WTC11 (cell line): ENCODE measurements around the gene RGS21. TPM values are rescaled to one million over a fixed set of nuclear protein-coding genes. Genes with fewer than 3 reads are reported as not detected.

Experiments used
- ATAC-seq: fragments of 200-7000 bp; cut with Tn5 transposase; 2 replicates; pipeline ENCODE4 v1.10.0; 2021; ENCODE audit warnings: mild to moderate bottlenecking, moderate library complexity
- CTCF ChIA-PET: fragments of 300-600 bp; sonication (Branson Sonifier 250); formaldehyde crosslinking; loops from one replicate; lab custom pipeline; 2021; ENCODE audit warnings: antibody characterized with exemption; lab: Charles Lee
- POLR2A ChIA-PET: fragments of 350-600 bp; sonication (Branson Sonifier 250); formaldehyde crosslinking; loops from one replicate; lab custom pipeline; 2021; ENCODE audit warnings: antibody characterized with exemption; lab: Charles Lee
- DNase-seq: peaks from one replicate; pipeline ENCODE4 v3.0.0; 2021; ENCODE audit warnings: low spot score
- H3K27ac Mint-ChIP-seq: 2 replicates; pipeline ENCODE4 v1.8.0; 2021; ENCODE audit warnings: mixed read lengths
- H3K27me3 Mint-ChIP-seq: 2 replicates; pipeline ENCODE4 v1.8.0; 2021; ENCODE audit warnings: low read depth, mild to moderate bottlenecking, moderate library complexity, mixed read lengths
- H3K36me3 Mint-ChIP-seq: 2 replicates; pipeline ENCODE4 v1.8.0; 2021; ENCODE audit warnings: mixed read lengths
- H3K4me1 Mint-ChIP-seq: 2 replicates; pipeline ENCODE4 v1.8.0; 2022; ENCODE audit warnings: mixed read lengths
- H3K4me3 Mint-ChIP-seq: 2 replicates; pipeline ENCODE4 v1.8.0; 2021; ENCODE audit warnings: mild to moderate bottlenecking, moderate library complexity, mixed read lengths
- H3K9me3 Mint-ChIP-seq: 2 replicates; pipeline ENCODE4 v1.8.0; 2021; ENCODE audit warnings: mixed read lengths
- AR ChIP-seq: fragments of 250-450 bp; sonication (Bioruptor Pico); IDR thresholded peaks from 2 replicates; pipeline ENCODE4 v1.9.0; 2021; ENCODE audit warnings: mild to moderate bottlenecking
- ATF2 ChIP-seq: sonication (generic); formaldehyde crosslinking; IDR thresholded peaks from 2 replicates; pipeline ENCODE4 v1.8.1; 2022; ENCODE audit warnings: low read depth, missing genetic modification reagents, borderline replicate concordance
- E2F1 ChIP-seq: sonication (generic); formaldehyde crosslinking; IDR thresholded peaks from 2 replicates; pipeline ENCODE4 v1.8.0; 2022; ENCODE audit warnings: mild to moderate bottlenecking, missing genetic modification reagents
- JUN ChIP-seq: sonication (generic); formaldehyde crosslinking; IDR thresholded peaks from 2 replicates; pipeline ENCODE4 v1.8.0; 2023; ENCODE audit warnings: mild to moderate bottlenecking, missing genetic modification reagents
- NFYB ChIP-seq: sonication (generic); formaldehyde crosslinking; conservative IDR thresholded peaks from 2 replicates; pipeline ENCODE4 v1.8.0; 2022; ENCODE audit warnings: low read depth, missing genetic modification reagents
- PRDM15 ChIP-seq: sonication (generic); formaldehyde crosslinking; IDR thresholded peaks from 2 replicates; pipeline ENCODE4 v1.8.0; 2022; ENCODE audit warnings: missing genetic modification reagents
- RORB ChIP-seq: fragments of 250-450 bp; sonication (Bioruptor Pico); IDR thresholded peaks from 2 replicates; pipeline ENCODE4 v1.9.0; 2021; ENCODE audit warnings: mild to moderate bottlenecking
- TCF7 ChIP-seq: sonication (generic); formaldehyde crosslinking; IDR thresholded peaks from 2 replicates; pipeline ENCODE4 v1.8.0; 2022; ENCODE audit warnings: mild to moderate bottlenecking, low read depth, missing genetic modification reagents, moderate library complexity
- TEAD1 ChIP-seq: sonication (generic); formaldehyde crosslinking; IDR thresholded peaks from 2 replicates; pipeline ENCODE4 v1.8.0; 2022; ENCODE audit warnings: mild to moderate bottlenecking, missing genetic modification reagents
- USF2 ChIP-seq: sonication (generic); formaldehyde crosslinking; IDR thresholded peaks from 2 replicates; pipeline ENCODE4 v1.8.1; 2023; ENCODE audit warnings: mild to moderate bottlenecking, missing genetic modification reagents, moderate library complexity
- ZBTB43 ChIP-seq: sonication (generic); formaldehyde crosslinking; IDR thresholded peaks from 2 replicates; pipeline ENCODE4 v1.8.1; 2023; ENCODE audit warnings: mild to moderate bottlenecking, missing genetic modification reagents
- ZNF121 ChIP-seq: sonication (generic); formaldehyde crosslinking; IDR thresholded peaks from 2 replicates; pipeline ENCODE4 v1.8.0; 2023; ENCODE audit warnings: missing genetic modification reagents
- ZNF317 ChIP-seq: sonication (generic); formaldehyde crosslinking; IDR thresholded peaks from 2 replicates; pipeline ENCODE4 v1.8.1; 2023; ENCODE audit warnings: low read depth, mild to moderate bottlenecking, moderate library complexity, missing genetic modification reagents, borderline replicate concordance
- total RNA-seq: library from RNA; stranded (reverse); gene quantifications from 3 replicates; pipeline ENCODE4 v1.2.3, GENCODE V29; 2021
- TF ChIP-seq, protein P1 (sequence below): sonication (generic); formaldehyde crosslinking; IDR thresholded peaks from 2 replicates; pipeline ENCODE4 v1.8.0; 2023; ENCODE audit warnings: missing genetic modification reagents, mild to moderate bottlenecking, borderline replicate concordance

RGS21 gene
- total RNA-seq, 1 experiment from 2014 or later: not detected

GRCh38 chr1:192395211-192395610 lies 78.4 kb downstream of the RGS21 start:
- Mint-ChIP-seq H3K27me3 (no peaks in the 10 kb centered on the region), H3K4me3 (no peak overlapping the region), H3K9me3 (no peaks in the 10 kb centered on the region), H3K4me1 (peaks cover 3% of the 10 kb centered on the region), H3K36me3 (no peaks in the 10 kb centered on the region), H3K27ac (no peak overlapping the region; the same call in 1 of the 2 replicates)
- ATAC-seq (no peak), DNase-seq (no peak)
- TF ChIP-seq NFYB: no peak
- TF ChIP-seq ZBTB43 (CRISPR knock-in tag): no peak
- no peak for TF ChIP-seq TCF7
- TF ChIP-seq ZNF121 (CRISPR knock-in tag): no peak
- TF ChIP-seq E2F1 (CRISPR knock-in tag): no peak
- no peak for TF ChIP-seq TEAD1 (CRISPR knock-in tag)
- TF ChIP-seq, protein P1, sequence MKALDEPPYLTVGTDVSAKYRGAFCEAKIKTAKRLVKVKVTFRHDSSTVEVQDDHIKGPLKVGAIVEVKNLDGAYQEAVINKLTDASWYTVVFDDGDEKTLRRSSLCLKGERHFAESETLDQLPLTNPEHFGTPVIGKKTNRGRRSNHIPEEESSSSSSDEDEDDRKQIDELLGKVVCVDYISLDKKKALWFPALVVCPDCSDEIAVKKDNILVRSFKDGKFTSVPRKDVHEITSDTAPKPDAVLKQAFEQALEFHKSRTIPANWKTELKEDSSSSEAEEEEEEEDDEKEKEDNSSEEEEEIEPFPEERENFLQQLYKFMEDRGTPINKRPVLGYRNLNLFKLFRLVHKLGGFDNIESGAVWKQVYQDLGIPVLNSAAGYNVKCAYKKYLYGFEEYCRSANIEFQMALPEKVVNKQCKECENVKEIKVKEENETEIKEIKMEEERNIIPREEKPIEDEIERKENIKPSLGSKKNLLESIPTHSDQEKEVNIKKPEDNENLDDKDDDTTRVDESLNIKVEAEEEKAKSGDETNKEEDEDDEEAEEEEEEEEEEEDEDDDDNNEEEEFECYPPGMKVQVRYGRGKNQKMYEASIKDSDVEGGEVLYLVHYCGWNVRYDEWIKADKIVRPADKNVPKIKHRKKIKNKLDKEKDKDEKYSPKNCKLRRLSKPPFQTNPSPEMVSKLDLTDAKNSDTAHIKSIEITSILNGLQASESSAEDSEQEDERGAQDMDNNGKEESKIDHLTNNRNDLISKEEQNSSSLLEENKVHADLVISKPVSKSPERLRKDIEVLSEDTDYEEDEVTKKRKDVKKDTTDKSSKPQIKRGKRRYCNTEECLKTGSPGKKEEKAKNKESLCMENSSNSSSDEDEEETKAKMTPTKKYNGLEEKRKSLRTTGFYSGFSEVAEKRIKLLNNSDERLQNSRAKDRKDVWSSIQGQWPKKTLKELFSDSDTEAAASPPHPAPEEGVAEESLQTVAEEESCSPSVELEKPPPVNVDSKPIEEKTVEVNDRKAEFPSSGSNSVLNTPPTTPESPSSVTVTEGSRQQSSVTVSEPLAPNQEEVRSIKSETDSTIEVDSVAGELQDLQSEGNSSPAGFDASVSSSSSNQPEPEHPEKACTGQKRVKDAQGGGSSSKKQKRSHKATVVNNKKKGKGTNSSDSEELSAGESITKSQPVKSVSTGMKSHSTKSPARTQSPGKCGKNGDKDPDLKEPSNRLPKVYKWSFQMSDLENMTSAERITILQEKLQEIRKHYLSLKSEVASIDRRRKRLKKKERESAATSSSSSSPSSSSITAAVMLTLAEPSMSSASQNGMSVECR (CRISPR knock-in tag): no peak
- TF ChIP-seq JUN (CRISPR knock-in tag): no peak
- TF ChIP-seq ZNF317 (CRISPR knock-in tag): no peak
- ChIA-PET CTCF (no interaction called here), POLR2A (no interaction called here)

- POLR2A ChIA-PET: no interaction called here
- no peaks in the 10 kb centered on the region for H3K36me3 Mint-ChIP-seq
- no peak for TF ChIP-seq RORB (CRISPR knock-in tag)
- no peak for TF ChIP-seq PRDM15 (CRISPR knock-in tag)
- TF ChIP-seq AR: no peak
- no peak for TF ChIP-seq USF2 (CRISPR knock-in tag)
- TF ChIP-seq ATF2 (CRISPR knock-in tag): no peak
- TF ChIP-seq, all 79 proteins: peak for 0
- Mint-ChIP-seq H3K27me3 (no peaks in the 10 kb centered on the region), H3K27ac (no peak overlapping the region), H3K4me1 (peaks cover 3% of the 10 kb centered on the region), H3K9me3 (no peaks in the 10 kb centered on the region), H3K4me3 (no peak overlapping the region)
- DNase-seq: no peak
- ATAC-seq: no peak
- CTCF ChIA-PET: no interaction called here
Measured at GRCh38 chr1:192395895-192396294, 79.1 kb downstream of the RGS21 start.
